NCI-H748 treated with DMSO at 0.1 percent for 48 hours (cell line): Measurements from ENCODE around the gene TTC28.
"Not testable (repeated sequence)": the region's sequence is repeated elsewhere in the genome, so short reads cannot be mapped to it uniquely, and the experiment has no call there.

Source experiments
- DNase-seq: peaks from one replicate; lab custom pipeline; 2025; lab: John Stamatoyannopoulos, UW

TTC28 gene

DNA sequence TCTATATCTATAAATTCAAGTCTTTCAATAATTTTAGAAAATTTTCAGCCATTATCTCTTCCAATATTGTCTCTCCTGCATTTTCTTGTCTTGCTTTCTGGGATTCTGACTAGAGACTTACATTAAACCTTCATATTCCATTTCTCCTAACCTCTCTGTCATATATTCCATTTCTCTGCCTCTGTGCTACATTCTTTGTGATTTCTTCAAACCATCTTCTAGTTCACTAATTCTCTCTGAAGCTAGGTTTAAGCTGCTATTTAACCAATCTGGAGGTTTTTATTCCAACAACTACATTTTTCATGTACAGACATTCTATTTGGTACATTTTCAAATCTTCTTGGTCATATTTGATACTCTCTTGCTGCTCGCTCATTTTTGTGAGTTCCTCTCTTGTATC, 122.5 kb downstream of the TTC28 start:
- DNase-seq: no peak

DNA sequence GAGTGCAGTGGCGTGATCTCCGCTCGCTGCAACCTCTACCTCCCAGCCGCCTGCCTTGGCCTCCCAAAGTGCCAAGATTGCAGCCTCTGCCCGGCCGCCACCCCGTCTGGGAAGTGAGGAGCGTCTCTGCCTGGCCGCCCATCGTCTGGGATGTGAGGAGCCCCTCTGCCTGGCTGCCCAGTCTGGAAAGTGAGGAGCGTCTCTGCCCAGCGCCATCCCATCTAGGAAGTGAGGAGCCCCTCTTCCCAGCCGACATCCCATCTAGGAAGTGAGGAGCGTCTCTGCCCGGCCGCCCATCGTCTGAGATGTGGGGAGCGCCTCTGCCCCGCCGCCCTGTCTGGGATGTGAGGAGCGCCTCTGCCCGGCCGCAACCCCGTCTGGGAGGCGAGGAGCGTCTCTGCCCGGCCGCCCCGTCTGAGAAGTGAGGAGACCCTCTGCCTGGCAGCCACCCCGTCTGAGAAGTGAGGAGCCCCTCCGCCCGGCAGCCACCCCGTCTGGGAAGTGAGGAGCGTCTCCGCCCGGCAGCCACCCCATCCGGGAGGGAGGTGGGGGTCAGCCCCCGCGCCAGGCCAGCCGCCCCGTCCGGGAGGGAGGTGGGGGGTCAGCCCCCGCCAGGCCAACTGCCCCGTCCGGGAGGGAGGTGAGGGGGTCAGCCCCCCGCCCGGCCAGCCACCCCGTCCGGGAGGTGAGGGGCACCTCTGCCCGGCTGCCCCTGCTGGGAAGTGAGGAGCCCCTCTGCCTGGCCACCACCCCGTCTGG, 126.4 kb downstream of the TTC28 start:
- DNase-seq: not testable (repeated sequence)

DNA sequence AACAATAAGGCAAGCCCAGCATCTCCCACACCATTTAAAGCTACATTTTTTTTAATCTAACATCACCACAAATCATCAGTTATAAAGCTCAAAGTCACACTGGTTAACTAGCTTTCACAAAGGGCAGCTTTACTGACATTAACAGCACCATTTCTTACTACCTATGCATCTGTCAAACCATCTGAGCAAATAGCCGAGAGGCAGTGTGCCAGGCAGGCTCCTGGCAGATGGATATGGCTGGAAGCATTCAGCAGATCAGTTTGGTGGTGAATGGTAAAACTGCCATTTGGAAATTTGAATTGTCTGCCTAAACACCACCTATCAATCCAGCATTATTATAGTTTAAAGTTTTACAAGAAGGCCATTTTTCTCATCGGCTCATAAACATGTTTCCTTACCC, 131.2 kb downstream of the TTC28 start:
- DNase-seq: no peak

DNA sequence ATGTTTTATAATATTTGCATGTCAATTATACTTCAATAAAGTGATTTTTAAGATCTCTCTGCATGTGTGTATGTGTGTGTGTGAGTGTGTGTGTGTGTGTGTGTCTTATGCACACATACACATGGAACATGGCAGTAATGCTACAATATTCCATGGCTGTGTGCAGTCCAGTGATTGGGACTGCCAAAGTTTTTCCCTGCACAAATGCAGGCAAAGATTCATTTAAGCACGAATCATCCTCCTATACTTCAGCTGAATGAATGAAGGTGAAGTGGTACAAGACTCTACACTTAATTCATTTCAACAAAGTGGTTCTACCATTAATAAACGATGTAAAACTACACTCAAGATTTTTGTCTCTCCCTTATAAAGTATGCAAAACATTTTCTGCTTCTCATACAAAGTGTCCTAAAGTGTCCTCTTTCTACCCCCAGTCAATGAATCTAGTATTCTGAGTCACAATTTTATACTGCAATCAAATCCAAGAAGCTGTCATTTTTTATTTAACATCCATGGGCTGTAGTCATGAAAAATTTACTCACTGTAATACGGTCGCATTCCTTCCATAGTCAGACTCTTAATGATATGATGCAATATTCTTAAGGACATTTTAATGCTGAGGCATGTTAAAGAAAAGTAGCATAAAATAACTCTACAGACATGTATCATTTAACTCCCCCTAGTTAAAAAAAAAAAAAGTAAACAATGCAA, 132.4 kb downstream of the TTC28 start:
- DNase-seq: no peak

DNA sequence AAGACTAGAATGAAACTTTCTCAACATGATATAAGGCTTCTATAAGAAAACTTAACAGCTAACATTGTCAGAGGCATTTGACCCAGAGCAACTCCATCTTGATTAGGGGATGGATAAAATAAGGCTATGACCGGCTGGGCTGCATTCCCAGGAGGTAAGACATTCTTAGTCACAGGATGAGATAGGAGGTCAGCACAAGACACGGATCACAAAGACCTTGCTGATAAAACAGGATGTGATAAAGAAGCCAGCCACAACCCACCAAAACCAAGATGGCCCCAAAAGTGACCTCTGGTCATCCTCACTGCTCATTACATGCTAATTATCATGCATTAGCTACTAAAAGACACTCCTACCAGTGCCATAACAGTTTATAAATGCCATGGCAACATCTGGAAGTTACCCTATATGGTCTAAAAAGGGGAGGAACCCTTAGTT, 135.2 kb downstream of the TTC28 start:
- no peak for DNase-seq

DNA sequence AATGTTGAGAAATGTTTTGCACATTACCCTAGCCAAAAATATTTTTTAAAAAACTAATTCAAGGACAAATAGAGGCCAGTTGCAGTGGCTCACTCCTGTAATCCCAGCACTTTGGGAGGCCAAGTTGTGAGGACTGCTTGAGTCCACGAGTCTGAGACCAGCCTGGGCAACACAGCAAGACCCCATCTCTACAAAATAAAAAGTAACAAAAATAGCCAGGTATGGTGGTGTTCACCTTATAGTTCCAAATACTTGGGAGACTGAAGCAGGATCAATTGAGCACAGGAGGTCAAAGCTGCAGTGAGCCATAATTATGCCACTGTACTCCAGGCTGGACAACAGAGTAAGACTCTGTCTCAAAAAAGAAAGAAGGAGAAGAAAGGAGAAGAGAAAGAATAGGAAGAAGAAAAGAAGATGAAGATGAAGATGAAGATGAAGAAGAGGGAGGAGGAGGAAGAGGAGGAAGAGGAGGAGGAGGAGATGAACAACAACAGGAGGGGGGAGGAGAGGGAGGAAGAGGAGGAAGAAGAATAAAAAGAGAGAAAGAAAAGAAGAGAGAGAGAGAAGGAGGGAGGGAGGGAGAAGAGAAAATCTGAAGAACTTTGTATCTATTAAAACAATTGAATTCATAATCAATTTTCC, 136.5 kb downstream of the TTC28 start:
- no peak for DNase-seq

DNA sequence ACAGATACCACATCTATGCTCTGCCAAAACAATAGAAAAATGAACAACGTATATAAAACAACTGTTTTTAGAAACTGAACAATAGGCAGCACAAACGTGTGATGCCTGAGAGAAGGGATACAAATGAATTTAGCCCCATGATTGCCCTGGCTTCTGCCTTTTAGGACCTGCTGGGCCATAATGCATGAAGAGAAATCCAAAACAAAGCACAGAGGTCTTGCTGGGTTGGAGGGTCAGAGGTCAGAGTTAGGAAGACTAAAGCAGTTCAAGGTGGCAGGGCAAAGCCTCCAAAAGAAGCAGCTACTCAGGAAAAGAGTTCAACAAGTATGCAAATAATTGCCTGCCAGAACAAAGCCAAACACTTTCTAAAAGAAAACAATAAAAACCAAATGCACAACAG, 138.5 kb downstream of the TTC28 start:
- DNase-seq: no peak

DNA sequence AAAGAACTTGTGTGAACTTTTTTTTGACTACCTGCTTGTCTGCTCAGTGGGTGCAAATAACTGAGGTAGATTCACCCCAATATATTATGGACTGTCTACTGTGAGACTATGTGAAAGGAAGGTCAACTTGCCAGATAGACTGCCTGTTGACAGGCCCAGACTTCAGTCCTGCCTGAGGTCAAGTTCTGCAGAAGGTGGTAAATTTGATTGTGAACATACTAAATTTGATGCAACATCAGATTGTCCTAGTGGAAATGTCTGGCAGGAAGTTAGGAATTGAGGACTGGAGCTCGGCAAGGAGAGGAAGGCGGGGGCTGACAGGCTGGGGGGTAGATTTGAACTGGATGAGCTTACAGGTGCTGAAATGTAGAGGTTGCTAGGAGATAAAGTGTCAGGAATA, 140.7 kb downstream of the TTC28 start:
- no peak for DNase-seq

DNA sequence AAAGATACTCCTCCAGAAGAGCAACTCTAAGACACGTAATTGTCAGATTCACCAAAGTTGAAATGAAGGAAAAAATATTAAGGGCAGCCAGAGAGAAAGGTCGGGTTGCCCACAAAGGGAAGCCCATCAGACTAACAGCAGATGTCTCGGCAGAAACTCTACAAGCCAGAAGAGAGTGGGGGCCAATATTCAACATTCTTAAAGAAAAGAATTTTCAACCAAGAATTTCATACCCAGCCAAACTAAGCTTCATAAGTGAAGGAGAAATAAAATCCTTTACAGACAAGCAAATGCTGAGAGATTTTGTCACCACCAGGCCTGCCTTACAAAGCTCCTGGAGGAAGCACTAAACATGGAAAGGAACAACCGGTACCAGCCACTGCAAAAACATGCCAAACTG, 149.1 kb downstream of the TTC28 start:
- DNase-seq: not testable (repeated sequence)

DNA sequence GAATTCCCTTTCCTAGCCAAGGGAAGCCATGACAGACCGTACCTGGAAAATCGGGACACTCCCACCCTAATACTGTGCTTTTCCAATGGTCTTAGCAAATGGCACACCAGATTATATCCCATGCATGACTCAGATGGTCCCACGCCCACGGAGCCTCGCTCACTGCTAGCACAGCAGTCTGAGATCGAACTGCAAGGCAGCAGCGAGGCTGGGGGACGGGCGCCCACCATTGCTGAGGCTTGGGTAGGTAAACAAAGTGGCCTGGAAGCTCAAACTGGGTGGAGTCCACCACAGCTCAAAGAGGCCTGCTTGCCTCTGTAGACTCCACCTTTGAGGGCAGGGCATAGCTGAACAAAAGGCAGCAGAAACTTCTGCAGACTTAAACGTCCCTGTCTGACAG, 150.5 kb downstream of the TTC28 start:
- not testable (repeated sequence) for DNase-seq

DNA sequence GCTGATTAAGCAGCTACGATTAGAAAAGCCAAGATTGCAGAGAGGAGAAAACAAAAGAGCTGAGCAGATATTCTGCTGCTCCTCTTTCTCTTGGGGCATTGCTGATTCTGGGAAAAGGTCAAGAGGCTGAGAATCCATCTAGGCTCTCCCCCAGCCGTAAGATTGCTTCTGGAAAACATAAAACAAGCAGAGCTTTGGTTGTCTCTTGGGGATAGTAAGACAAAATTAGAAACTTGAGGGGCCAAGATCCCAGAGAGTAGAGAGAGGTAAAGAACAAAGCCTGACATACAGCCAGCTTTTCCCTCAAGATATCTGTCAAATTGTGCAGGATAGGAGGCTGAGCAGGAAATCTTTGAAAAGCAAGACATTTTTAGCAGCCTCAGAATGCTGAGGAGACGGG, 158.2 kb downstream of the TTC28 start:
- DNase-seq: no peak

DNA sequence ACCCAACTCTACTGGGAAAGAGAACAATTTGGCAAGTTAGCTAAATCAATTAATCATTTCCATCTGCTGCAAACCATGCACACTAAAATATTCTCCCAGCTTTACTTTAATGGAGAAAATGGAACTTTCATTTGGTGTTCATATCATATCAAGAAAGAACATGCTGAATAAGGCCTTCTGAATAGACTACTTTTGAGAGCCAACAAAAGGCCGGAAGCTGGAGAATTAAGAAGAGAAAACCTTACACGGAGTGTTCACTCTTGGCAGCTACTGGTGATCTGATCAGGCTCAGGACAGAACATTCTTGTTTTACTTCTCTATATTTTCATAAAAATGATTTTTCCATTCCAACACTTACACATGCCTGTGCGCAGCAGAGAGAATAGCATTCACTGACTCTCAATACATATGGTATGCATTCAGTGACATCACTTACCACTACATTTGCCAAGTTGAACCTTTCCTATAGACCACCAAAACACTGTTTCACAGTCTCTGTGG, 165.3 kb downstream of the TTC28 start:
- DNase-seq: no peak

DNA sequence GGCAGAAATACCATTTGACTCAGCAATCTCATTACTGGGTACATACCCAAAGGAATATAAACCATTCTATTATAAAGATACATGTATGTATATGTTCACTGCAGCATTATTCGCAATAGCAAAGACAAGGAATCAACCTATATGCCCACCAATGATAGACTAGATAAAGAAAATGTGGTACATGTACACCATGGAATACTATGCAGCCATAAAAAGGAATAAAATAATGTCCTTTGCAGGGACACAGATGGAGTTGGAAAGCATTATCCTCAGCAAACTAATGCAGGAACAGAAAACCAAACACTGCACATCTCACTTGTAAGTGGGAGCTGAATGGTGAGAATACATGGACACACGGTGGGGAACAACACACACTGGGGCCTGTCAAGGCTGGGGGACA, 167.3 kb downstream of the TTC28 start:
- DNase-seq: not testable (repeated sequence)

DNA sequence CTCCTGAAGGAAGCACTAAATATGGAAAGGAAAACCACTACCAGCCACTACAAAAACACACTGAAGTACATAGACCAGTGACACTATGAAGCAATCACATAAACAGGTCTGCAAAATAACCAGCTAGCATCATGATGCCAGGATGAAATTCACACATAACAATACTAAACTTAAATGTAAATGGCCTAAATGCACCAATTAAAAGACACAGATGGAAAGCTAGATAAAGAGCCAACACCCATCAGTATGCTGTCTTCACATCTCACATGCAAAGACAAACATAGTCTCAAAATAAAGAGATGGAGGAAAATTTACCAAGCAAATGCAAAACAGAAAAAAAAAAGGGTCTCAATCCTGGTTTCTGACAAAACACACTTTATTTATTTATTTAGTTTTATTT, 171.7 kb downstream of the TTC28 start:
- no peak for DNase-seq

DNA sequence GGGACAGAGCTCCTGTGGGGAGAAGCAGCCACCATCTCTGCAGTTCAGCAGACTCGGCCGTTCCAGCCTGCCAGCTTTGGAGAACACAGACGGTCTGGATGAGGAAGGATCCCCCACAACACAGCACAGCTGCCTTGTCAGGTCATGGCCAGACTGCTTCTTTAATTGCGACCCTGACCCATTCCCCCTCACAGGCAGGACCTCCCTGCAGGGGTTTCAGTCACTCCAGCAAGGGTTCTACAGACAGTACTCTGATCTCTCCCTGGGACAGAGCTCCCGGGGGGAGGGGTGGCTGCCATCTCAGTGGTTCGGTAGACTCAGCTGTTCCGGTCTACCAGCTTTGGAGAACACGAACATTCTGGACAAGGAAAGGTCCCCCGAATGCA, 173.5 kb downstream of the TTC28 start:
- no peak for DNase-seq

DNA sequence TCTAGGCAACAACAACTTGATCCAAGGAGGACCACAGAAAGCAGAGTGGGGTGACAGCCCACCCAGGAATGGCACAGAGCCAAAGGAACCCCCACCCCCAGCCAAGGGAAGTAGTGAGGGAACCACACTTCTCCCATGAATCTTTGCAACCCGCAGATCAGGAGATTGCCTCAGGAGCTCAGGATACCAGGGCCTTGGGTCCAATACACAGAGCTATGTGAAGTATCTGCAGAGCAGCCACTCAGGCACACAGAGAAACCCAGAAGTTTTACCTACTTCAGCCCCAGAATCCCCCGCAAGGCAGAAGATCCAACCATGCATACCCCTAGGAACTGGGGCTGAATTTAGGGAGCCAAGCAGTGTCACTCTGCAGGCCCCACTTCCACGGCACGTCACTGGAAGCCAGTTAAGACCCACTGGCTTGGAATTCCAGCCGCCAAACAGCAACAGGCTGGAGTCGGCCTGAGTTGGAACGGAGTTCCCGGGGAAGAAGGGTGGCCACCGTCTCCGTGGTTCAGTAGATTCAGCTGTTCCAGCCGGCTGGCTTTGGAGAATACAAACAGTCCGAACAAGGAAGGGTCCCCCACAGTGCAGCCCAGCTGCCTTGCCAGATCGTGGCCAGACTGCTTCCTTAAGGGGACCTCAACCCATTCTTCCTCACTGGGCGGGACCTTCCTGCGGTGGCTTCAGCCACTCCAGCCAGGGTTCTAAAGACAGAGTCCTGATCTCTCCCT, 174.1 kb downstream of the TTC28 start:
- DNase-seq: no peak

DNA sequence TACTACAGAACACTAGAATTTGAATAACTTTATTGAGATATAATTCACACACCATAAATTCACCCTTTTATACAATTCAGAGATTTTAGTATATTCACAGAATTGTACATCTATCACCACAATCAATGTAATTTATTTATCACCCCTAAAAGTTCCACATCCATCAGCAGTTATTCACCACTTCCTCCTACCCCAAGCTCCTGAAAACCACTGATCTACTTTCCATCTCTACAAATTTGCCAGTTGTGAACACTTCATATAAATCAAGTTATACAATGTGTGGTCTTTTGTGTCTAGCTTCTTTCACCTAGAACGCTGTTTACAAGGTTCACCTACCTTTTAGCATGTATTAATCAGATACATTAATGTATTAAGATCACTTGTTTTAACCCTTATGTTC, 179.6 kb downstream of the TTC28 start:
- no peak for DNase-seq

DNA sequence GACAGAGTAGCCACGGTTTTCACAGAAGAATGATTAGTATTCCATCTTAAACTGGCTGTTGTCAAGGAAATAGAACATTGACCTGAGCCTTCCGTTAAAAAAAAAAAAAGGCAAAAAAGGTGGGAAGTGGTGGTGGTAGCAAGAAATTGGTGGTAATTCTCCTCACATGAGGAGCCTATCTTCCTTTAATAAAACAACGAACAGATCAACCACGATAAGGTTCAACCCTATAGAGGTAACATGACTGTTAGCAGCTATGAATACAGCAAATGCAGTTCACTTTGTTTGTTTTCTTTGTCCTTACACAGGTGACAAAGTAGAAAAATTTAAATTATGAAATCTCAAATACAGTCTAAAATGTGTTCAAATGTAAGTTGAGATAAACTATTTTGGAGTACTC, 181.6 kb downstream of the TTC28 start:
- no peak for DNase-seq

DNA sequence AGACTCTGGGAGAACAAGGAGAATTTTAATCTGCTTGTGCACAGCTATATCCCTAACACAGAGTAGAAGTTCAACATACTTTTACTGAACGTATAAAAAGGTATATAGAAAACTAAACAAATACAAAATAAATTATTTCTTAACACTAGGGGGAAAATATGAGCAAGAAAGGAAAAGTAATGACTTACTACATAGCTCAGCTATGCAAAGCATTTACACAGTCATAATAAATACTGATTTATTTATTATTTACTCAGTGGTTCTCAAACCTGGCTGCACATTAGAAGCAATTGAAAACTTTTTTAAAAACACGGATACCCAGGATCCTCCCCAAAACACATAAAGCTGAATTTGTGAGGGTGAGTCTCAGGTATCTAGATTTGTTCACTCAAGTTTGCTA, 182.5 kb downstream of the TTC28 start:
- no peak for DNase-seq

DNA sequence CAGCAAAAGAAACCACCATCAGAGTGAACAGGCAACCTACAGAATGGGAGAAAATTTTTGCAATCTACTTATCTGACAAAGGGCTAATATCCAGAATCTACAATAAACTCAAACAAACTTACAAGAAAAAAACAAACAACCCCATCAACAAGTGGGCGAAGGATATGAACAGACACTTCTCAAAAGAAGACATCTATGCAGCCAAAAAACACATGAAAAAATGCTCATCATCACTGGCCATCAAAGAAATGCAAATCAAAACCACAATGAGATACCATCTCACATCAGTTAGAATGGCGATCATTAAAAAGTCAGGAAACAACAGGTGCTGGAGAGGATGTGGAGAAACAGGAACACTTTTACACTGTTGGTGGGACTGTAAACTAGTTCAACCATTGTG, 188.4 kb downstream of the TTC28 start:
- not testable (repeated sequence) for DNase-seq

DNA sequence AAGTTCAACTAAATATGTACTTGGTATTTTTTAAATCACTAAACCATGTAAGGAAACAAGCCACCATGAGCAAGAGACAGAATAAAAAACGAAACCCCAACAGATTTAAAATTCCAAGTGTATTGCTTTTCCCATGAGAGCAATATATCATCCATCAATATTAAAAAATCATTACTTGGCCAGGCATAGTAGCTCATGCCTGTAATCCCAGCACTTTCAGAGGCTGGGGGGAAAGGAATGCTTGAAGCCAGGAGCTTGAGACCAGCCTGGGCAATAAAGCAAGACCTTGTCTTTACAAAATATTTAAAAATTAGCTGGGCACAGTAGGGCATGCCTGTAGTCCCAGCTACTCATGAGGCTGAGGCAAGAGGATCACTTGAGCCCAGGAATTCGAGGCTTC, 190.8 kb downstream of the TTC28 start:
- no peak for DNase-seq

DNA sequence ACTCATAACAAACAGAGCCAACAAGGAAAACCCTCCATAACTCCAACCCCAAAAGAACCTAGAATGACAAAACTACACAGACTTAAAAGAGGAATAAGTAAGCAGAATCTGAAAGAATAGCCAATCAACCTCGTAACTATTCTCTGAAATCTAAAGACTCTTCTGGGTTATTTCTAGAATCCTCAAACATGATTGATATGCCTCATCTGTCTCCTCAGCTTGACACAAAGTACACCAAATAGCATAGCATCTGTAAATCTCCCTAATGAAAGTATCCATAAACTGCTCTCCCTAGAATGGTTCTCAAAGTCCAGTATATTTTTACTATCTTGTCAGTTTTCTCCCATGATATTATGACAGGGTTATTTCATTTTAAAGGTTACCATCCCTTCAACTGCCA, 195.0 kb downstream of the TTC28 start:
- no peak for DNase-seq
